Posterior cingulate gyrus (tissue), 11 donors: ENCODE results near the gene ALS2CL.
"Not testable (repeated sequence)": the region's sequence is repeated elsewhere in the genome, so short reads cannot be mapped to it uniquely, and the experiment has no call there.

Experiments used
- DNase-seq, 10 donors: peaks; one replicate each; pipeline versions ENCODE4 v3.0.0 to v3.0.0-alpha.2; 2020 to 2021; ENCODE audit warnings: mixed read lengths in 3 of 10
- intact Hi-C: fragments of 100-400 bp; cut with DNase I; formaldehyde crosslinking; loops from one replicate; pipeline ENCODE4 v1.15.1; 2023

The ALS2CL gene

GRCh38 chr3:46705751-46706552 lies 12.5 kb upstream of the ALS2CL start:
- intact Hi-C loops, result loop anchor here (1.0 kb wide), 1 partner anchor 203 kb away; no protein-coding TSS in a partner anchor
- DNase-seq, result peak in 6 of 10 donors; percentile 3 to 80 (median 30)

GRCh38 chr3:46705022-46705530 lies 11.6 kb upstream of the ALS2CL start:
- DNase-seq, result peak; percentile 62 to 97 (median 78)
- intact Hi-C loops, result loop anchor here (1.0 kb wide), 1 partner anchor 204 kb away; no protein-coding TSS in a partner anchor

DNA sequence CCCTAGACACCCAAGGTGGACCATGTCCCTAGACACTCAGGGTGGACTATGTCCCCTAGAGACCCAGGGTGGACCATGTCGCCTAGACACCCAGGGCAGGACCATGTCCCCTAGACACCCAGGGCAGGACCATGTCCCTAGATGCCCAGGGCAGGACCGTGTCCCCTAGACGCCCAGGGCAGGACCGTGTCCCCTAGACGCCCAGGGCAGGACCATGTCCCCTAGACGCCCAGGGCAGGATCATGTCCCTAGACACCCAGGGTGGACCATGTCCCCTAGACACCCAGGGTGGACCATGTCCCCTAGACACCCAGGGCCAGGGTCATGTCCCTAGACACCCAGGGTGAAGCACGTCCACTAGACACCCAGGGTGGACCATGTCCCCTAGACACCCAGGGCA lies 10.9 kb upstream of the ALS2CL start:
- intact Hi-C loops, result not testable (repeated sequence)
- DNase-seq, result peak in 3 of 10 donors; percentile 21 to 66 (median 58)

GRCh38 chr3:46703013-46703520 lies 9.6 kb upstream of the ALS2CL start:
- peak in 3 of 10 donors; percentile 41 to 71 (median 41) for DNase-seq
- intact Hi-C loops, result no loop called here

- intact Hi-C loops, result no loop called here
- DNase-seq, result peak in 3 of 10 donors; percentile 73 to 90 (median 87)
Observed at GRCh38 chr3:46702246-46703012, 8.9 kb upstream of the ALS2CL start.

- intact Hi-C loops, result no loop called here
- DNase-seq, result peak in 5 of 10 donors; percentile 16 to 88 (median 84)
Observed at GRCh38 chr3:46701181-46701939, 7.9 kb upstream of the ALS2CL start, which contains the start of gene TMIE. TSS of gene TMIE (plus strand) at chr3:46701392. CDS start at chr3:46701488, 96 bp downstream.

DNA sequence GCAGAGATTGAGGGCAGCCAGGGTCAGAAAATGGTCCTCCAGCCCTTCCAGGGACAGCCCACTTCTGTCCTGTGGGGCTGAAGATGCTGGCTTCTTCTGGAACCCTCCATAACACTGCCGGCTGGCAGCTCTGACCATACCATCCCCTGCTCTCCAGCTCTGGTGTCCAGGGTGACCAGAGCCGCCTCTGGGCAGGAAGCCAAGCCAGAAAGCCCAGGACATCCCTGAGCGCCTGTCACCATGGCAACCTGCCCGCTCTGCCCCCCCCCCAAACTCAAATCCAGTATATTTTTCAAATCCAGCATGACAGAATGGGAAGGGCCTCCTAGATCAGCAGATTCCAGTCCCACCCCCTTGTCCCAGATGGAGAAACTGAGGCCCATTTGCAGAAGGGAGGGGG lies 7.3 kb upstream of the ALS2CL start:
- peak in 8 of 10 donors; percentile 36 to 89 (median 60) for DNase-seq
- intact Hi-C loops, result no loop called here

DNA sequence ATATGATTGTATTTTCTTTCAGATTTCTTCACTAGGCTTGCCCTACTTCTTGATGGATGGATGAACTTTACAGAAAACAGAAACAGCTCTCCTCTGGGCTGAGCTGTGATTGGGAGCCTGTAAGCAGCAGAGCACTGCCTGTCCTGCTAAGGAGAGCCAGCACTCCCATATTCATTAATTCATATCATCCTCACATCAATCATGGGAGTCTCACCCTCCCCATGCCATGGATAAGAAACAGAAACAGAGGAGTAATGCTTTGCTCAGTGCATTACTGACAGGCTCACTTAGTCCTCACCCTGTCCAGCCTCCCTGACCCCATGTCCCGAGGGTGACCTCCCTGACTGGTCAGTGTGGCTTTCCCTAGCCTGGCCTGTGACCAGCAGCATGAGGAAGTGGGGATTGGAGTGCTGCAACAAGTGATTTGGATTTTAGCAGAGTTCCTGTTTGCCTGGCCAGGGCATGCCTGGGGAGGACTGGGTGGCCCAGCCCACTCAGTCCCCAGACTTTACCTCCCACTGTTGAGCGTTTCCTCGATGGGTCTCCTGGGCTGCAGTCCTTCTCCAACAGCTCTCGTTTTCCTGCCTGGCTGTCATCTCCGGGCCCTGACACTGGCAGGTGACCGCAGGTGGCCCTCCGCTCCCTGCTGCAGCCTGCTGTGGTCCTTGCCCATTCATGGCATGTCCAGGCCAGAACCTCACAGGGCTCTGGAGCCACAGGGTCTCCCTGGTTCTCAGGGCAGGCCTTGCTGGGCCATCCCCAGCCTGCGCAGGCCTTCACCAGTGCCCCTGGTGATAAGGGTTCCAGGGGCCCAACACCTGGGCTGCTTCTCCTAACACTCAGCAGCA lies 6.4 kb upstream of the ALS2CL start:
- DNase-seq, result peak in 1 of 10 donors; percentile 82
- intact Hi-C loops, result loop anchor here (10.0 kb wide), 1 partner anchor 215 kb away; no protein-coding TSS in a partner anchor

GRCh38 chr3:46695962-46696894 lies 2.7 kb upstream of the ALS2CL start:
- intact Hi-C loops, result loop anchor here (10.0 kb wide), 1 partner anchor 211 kb away; no protein-coding TSS in a partner anchor
- peak in 1 of 10 donors; percentile 41 for DNase-seq

DNA sequence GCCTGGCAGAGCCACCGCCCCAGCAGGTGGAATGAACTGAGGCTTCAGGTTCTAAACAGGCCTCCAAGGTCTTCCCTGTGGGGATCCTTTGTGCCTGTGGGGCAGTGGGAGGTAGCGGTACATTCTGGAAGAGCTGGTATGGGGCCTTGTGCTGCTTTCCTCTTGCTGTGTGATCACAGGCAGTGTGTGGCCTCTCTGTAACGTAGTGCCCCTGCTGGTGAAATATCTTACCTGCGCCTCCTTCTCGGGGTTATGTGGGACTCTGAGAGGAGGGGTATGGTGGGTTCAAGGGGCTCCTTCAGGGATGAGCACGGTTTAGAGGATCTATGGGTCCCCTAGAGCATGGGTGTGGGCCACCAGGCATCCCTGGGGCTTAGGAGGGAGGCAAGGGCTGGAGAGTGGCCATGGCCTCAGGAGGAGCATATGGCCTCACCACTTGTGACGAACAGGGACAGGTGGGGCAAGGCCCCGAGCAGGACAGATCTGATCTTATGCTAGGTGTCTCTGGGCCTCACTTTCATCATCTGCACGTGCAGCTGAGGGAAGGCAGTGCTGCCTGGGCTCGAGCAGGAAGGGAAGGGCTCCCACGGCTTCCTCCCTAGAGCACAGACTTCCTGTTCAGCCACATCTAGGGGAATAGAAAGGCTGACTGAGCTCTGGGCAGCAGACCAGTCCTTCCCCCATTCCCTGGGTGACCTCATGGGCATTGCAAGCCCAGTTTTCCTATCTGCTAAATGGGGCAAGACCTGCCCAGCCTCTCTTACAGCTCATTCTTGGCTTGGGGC lies 1.9 kb upstream of the ALS2CL start:
- DNase-seq, result no peak
- intact Hi-C loops, result loop anchor here (10.0 kb wide), 1 partner anchor 211 kb away; no protein-coding TSS in a partner anchor

GRCh38 chr3:46694520-46694919 lies 1.0 kb upstream of the ALS2CL start:
- intact Hi-C loops, result loop anchor here (10.0 kb wide), 1 partner anchor 210 kb away; no protein-coding TSS in a partner anchor
- no peak for DNase-seq

DNA sequence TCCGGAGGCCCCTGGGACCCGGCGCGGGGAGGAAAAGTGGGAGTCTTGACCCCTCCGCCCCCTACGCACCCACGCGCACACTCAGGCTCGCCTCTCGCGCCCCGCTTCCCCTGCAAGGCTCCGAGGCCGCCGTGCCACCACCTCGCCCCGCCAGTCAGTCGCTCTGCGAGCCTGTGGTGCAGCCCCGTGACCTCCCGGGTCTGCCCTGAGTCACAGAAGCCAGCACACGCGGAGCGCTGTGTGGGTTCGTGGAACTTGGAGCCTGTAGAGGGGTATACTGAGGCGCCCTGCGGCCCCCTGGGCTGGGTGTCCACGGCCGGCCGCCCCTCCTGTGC lies 380 bp upstream of the ALS2CL start:
- no peak for DNase-seq
- intact Hi-C loops, result loop anchor here (10.0 kb wide), 1 partner anchor 209 kb away; no protein-coding TSS in a partner anchor

- DNase-seq, result no peak
- intact Hi-C loops, result loop anchor here (10.0 kb wide), 1 partner anchor 208 kb away; no protein-coding TSS in a partner anchor
Observed at GRCh38 chr3:46692566-46692990, 901 bp downstream of the ALS2CL start.

- intact Hi-C loops, result loop anchor here (10.0 kb wide), 1 partner anchor 206 kb away; no protein-coding TSS in a partner anchor
Observed at GRCh38 chr3:46690798-46691197, 2.7 kb downstream of the ALS2CL start.

GRCh38 chr3:46685446-46685845 lies 8.0 kb downstream of the ALS2CL start:
- no peak for DNase-seq
- intact Hi-C loops, result no loop called here

More at GRCh38 chr3:46690798-46691197, 2.7 kb downstream of the ALS2CL start:
- DNase-seq, result no peak

DNA sequence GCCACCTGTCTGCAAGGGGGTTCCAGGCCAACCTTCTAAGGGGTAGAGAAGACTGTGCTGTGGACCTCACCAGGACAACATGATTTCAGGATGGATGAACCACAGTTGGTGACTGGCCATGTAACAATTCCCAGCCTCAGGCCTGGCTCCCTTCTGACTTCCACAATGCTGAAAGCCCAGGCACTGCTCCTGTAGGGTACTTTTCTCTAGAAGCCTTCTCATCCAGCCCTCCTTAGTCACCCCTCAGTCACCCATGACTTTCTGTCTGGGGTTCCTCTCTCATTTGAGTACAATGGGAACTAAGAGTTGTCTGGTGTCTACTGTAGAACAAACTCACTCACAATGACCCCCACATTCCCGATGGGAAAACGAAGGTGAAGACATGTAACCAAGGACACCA lies 8.6 kb downstream of the ALS2CL start:
- intact Hi-C loops, result no loop called here
- DNase-seq, result no peak

DNA sequence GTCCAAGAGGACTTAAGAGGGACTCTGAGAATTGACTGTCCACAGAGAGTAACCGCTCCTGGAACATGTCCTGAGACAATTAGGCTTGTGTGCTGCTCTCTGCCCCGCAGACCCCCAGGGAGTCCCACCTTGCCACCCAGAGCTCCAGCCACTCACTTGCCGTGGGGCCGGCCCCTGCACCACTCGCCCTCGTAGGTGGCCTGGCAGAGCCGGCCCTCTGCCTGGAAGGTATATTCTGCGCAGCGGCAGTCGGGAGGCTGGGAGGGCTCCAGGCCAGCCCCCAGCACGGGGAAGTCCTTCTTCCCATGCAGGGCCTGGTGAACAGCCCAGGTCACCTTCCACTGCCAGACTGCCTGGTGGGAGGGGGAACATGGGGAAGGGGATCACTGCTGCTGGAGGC lies 10.5 kb downstream of the ALS2CL start:
- no peak for DNase-seq
- intact Hi-C loops, result no loop called here
